Right renal pelvis (tissue), 4 donors: Measurements from ENCODE around the gene KRT73. TPM values are rescaled to one million over a fixed set of nuclear protein-coding genes. Genes with fewer than 3 reads are reported as not detected.

Source experiments
- DNase-seq, 4 donors: peaks; one replicate each; pipeline ENCODE4 v3.0.0-alpha.2; 2013; ENCODE audit warnings: low read depth in 4 of 4, low spot score in 3 of 4, missing footprints in 1 of 4
- polyA plus RNA-seq, 4 donors: library from polyadenylated mRNA; unstranded; fragments of 120-200 nt; gene quantifications; one replicate each; pipeline ENCODE4 v1.2.1, GENCODE V29; 2013; ENCODE audit not compliant: insufficient read length in 4 of 4

KRT73 gene
- polyA plus RNA-seq, 4 donors: not detected

DNA sequence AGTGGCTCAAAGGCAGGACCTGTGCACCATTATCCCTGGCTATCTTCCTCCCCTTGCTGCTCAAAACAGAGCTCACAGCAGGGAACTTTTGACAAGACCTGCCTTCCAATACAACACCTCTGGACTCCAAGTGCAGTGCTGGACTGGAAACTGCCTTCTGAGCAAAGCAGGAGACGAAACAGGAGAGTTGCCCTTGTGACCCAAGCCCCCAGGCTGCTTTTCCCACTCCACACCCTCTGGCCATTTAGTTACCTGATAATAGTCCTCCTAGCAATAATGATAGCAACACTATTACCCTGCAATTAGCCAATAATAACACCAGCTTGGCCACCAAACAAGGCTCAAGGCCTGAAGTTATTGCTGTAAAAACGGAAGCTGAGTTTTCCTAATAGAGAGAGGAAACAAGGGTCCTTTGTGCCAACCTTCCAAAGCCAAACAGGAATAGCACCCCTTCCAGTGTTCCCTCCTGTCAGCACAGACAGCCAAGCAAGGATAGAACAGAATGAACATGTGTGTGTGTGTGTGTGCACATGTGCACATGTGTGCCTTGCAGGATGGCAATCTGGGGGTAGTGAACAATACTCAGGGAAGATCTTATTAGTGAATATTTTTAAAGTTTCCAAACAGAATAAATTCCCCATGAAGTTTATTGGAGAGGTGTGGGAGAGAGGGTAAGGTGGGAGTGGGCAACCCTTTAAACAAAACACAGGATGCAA, 9.2 kb upstream of the KRT73 start:
- no peak for DNase-seq

- no peak for DNase-seq
These were observed 4.0 kb upstream of the KRT73 start for GRCh38 chr12:52622349-52622748.

DNA sequence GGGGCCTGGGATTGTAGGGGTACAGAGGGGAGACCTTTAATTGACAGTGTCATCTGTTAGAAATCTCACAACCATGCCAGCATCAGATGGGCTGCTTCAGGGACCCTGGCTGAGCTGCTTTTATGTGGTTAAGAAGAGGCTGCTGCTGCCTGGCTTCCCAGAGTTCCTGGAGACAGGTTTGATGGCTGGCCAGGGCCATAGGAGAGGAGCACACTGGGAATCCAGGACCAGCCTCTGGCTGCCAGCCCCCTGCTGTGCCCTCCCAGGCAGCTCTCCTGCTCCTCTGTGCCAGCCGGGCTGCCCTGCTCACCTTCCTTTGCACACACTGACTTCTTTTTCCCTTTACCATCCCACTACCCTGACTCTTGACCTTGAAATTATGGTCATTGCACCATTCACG, 507 bp upstream of the KRT73 start:
- no peak for DNase-seq

- no peak for DNase-seq
These were observed 965 bp downstream of the KRT73 start for GRCh38 chr12:52617403-52617785.

- DNase-seq: no peak
These were observed 1.5 kb downstream of the KRT73 start for GRCh38 chr12:52616680-52617402.

DNA sequence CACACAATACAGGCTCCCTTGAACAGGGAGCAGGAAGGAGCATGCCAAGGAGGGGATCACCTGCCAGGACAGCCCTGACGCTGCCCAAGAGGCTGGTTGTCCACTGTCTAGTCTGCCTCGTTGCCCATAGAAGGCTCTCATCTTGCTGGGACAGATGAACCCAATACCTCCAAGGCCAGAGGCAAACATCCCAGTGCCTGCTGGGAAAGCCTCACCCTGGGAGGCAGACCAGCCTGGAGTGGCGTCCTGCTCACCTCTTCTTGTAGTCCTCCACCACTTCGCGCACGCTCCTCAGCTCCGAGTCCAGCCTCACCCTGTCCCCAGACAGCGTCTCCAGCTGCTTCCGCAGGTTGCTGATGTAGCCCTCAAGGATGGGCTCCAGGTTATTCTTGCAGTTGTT, 2.4 kb downstream of the KRT73 start:
- DNase-seq: no peak

DNA sequence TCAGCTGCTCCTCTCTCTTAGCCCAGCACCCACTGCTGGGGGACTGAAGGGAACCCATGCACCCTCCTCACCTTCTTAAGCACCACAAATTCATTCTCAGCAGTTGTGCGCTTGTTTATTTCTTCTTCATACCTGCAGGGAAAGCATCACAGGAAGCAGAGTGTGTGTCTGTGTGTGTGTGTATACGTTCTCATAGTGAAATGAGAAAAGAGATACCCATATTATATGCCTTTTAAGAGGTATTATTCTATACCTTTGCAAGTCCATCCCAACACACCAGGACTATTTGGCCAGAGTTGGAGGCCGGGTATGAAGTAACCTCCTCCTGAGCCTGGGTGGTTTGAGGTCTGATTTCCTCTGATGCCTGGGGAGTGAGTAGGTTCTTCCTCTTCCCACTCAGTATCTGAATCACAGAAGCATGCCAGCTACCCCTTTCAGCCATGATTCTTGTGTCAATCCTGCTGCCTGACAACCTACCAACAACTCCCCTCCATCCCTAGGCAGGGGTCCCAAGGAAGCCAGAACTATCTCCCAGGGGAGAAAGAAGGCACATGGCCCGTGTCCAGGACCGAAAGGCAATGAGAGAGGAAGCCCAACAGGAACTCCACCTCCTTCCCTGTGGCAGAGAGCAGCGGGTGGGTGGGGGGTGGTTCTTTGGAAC, 3.0 kb downstream of the KRT73 start:
- no peak for DNase-seq

- DNase-seq: no peak
These were observed 3.8 kb downstream of the KRT73 start for GRCh38 chr12:52614381-52615207.

DNA sequence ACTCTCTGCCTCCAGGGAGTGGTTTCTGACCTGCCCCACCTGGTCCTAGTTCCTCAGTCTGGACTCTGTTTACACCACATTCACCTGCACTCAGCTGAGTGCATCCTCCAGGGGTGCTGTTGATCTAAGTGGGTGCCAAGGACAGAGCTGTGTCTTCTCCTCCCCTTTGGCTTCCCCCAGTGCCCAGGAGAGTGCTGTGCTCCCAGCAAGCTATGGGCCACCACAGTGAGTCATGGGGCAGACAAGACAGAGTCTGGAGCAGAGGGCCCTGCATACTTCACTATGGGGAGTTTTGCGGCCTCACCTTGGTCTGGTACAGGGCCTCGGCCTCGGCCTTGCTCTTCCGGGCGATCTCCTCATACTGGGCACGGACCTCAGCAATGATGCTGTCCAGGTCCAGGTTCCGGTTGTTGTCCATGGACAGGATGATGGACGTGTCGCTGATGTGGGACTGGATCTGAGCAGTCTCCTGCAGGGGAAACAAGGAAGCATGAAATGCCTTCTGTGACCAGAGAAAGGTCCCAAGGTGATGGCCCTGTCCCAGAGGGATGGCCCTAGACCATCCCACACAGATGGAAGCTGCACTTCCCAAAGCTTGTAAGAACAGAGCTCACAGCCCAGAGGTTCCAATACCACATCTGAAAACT, 4.9 kb downstream of the KRT73 start:
- DNase-seq: no peak

DNA sequence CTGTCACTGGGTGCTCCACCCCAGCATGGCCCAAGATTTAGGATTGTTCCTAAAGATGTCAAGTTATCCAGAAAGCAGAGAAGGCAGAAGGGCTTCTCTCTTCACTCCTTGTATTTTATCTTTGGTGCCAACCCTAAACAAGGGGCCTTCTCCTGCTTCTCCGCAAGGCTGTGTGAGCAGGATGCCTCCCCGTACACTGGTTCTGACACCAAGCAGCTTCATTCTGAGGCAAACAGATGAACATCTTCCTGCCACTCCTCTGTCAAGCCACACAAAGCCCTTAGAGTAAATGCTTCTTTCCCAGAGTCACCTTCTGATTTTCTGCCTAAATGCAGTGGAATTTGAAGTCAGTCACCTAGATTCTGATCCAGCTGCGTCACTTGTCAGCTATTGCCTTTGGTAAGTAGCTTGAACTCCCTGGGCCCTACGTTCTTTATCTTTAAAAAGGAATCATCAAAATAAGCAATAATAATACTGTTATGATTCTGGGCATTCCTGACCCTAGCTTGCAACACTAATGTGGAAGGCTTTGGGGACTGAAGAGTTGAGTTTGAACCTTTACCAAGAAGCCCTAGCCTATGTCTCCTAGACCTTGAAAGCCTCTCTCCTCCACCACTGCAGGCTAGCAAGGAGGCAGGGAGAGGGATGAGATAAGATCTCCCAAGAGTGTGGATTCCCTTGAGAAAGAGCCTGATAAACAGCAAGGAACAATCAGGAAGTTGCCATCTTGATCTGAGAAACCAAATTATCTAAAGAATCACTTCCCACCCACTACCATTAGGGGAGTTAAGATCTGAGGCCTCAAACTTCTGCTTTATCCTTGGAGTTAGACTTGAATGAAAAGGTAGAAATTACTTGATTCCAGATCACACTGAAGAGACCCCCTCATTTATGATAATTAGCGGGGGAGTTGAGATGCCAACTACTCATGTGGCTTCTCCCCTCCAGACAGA, 5.7 kb downstream of the KRT73 start:
- no peak for DNase-seq

DNA sequence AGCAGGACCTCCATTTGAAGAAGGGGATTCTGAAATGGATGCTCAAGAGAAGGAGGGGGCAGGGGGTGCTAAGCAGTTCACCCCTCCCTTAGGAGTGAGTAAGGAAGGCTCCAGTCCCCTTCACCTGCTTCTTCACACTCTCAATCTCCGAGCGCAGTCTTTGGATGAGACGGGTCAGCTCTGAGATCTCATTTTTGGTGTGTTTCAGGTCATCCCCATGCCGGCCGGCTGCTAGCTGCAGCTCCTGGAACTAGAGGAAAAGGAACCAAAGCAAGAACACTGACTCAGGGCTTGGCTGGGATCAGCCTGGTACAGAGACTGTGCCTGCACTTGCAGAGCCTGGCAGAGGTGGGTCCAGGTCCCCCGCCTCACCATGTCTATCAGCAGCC, 7.3 kb downstream of the KRT73 start:
- no peak for DNase-seq

DNA sequence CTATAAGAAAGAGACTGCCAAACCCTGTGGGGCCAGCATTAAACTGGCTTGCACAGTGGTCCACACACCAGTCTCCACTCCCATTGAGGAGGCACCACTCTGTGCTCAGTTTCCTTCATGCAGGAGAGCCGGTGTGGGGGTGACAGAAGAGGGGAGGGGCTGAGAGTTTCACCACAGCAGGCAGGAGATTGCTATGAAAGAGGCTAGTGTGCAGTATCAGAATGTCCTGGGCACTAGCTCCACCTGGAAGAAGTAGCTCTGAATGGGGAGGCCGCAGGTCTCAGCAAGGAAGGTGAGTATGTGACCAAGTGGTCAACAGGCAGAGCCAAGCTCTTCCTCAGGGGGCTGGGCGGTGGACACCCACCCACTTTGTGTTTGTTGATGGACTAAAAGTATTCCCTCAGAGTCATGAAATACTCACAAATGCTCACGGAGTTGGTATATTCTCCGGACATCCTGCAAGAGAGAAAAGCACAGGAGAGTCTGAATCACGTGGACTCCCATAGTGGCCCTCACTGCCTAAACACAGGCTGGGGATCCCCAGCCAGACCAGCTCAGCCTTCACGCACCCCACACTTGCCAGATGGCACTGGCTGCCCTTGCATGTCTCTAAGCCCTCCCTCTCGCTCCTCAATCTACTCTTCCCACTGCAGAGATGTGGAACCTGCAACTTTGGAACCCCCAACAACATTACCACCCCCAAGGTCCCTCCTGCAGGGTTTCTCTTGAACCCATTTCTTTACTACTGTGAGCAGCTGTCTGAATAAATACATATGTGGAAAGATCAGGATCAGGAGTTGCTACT, 9.3 kb downstream of the KRT73 start:
- DNase-seq: no peak

DNA sequence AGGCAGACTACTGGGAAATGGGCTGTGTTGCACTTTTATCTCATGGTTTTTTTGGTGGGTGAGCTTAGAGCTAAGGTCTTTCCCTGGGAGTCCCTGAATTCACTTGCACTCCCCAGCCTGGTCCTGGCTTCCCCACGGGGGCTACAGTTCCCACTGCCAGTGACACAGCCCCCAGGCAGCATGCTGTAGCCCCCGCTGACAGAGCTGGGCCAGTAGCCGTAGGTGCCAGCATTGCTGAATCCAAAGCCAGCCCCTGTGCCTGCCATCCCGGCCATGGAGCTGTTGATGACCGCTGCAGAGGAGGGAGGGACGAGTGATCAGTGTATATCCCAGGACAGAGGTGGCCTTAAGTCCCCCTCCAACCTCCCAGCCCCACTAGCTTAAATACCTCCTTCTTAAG, 10.2 kb downstream of the KRT73 start:
- DNase-seq: no peak

GRCh38 chr12:52607314-52607713, 11.0 kb downstream of the KRT73 start:
- no peak for DNase-seq

DNA sequence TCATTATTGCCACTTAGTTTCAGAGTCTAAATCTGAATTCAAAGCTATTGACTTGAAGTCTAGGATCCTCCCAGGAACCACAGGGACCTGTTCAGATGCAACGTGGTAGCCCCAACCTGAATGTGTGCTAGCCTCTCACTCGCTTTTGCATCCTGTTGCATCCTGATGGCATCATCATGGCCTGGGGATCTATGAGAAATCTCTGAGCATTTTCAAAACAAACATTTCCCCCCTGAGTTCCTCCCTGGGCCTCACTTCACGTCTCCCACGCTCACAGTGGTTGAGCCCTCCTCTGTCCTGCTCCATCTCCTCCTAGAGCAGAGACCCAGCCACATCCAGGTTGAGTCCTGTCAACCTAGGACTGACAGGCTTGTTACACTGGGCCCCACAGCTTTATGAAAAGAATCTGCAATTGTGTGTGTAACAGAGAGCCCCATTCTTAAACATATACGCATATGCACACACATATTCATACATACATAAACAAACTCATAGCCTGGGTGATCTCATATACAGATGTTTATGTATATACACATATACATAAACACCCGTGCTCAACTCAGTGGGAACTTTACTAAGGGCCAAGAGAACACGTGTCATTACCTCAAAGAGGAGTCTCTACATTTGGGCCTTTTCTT, 11.7 kb downstream of the KRT73 start:
- DNase-seq: no peak

DNA sequence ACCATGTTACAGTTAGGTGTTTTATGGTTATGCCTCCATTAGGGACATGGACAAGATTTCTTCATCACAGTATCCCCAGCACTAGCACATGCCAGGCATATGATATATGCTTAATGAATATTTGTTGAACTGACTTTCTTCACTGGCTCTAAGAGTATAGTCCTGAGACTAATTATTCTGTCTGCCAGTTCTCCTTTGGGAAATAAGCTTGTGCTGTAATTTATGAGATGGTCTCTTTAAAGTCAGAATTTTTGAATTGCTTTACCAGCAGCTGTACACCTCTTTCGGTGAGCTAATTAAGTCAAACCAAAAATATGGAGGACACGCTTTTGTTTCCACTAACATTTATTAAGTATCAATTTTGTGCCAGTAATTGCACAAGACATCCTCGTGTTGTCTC, 12.3 kb downstream of the KRT73 start:
- no peak for DNase-seq

GRCh38 chr12:52605542-52605941, 12.8 kb downstream of the KRT73 start:
- DNase-seq: no peak

GRCh38 chr12:52604859-52605258, 13.5 kb downstream of the KRT73 start:
- no peak for DNase-seq
